Retinal pigment epithelial cell (primary cell): Measurements from ENCODE around the gene KCNN2.

Experiments
- DNase-seq: peaks from one replicate; pipeline ENCODE4 v3.0.0-alpha.2; 2010; ENCODE audit warnings: low read depth
- H3K4me3 ChIP-seq: 2 replicates; pipeline ENCODE4 v1.5.1; 2011; ENCODE audit warnings: mild to moderate bottlenecking, low read length, control low read depth, moderate library complexity
- CTCF ChIP-seq: conservative IDR thresholded peaks from 2 replicates; pipeline ENCODE4 v1.5.1; 2011; ENCODE audit warnings: low read depth, low read length, control low read depth, inconsistent platforms

The KCNN2 gene

GRCh38 chr5:114362197-114362976 lies 517 bp downstream of the KCNN2 start:
- H3K4me3 ChIP-seq = peak overlapping the region; percentile 54
- TF ChIP-seq CTCF = no peak
- DNase-seq = no peak

- TF ChIP-seq CTCF = no peak
- no peak overlapping the region for H3K4me3 ChIP-seq
- DNase-seq = no peak
These were observed 1.3 kb downstream of the KCNN2 start for GRCh38 chr5:114362977-114363761.

- DNase-seq = no peak
- H3K4me3 ChIP-seq = no peak overlapping the region
These were observed 2.0 kb downstream of the KCNN2 start for GRCh38 chr5:114363837-114364236.

GRCh38 chr5:114367029-114367428 lies 5.2 kb downstream of the KCNN2 start:
- DNase-seq = no peak
- no peak for TF ChIP-seq CTCF
- H3K4me3 ChIP-seq = no peak overlapping the region

More at GRCh38 chr5:114363837-114364236, 2.0 kb downstream of the KCNN2 start:
- no peak for TF ChIP-seq CTCF

GRCh38 chr5:114369680-114370417 lies 8.0 kb downstream of the KCNN2 start:
- TF ChIP-seq CTCF = no peak
- no peak for DNase-seq
- H3K4me3 ChIP-seq = no peak overlapping the region

- DNase-seq = no peak
- no peak overlapping the region for H3K4me3 ChIP-seq
- no peak for TF ChIP-seq CTCF
These were observed 15.4 kb downstream of the KCNN2 start for GRCh38 chr5:114377050-114377844.
